Peyer's patch (tissue), 4 donors: ENCODE measurements around the gene HAGHL. TPM values are rescaled to one million over a fixed set of nuclear protein-coding genes. Genes with fewer than 3 reads are reported as not detected.

Experiments used
- DNase-seq, 3 donors: peaks; one replicate each; pipeline ENCODE4 v3.0.0-alpha.2; 2017 to 2019
- H3K27ac ChIP-seq, 4 donors: fragments of 200-600 bp; sonication (generic); one replicate each; pipeline ENCODE4 v1.5.1; 2016 to 2019
- H3K27me3 ChIP-seq, 2 donors: fragments of 200-600 bp; sonication (generic); one replicate each; pipeline ENCODE4 v1.5.1; 2019
- H3K36me3 ChIP-seq, 3 donors: fragments of 200-600 bp; sonication (generic); one replicate each; pipeline ENCODE4 v1.5.1; 2016 to 2019
- H3K4me1 ChIP-seq, 4 donors: fragments of 200-600 bp; sonication (generic); one replicate each; pipeline ENCODE4 v1.5.1; 2016 to 2019
- H3K4me3 ChIP-seq, 4 donors: fragments of 200-600 bp; sonication (generic); 1 replicate in 3 of 4; 2 replicates in 1 of 4; pipeline ENCODE4 v1.5.1; 2016 to 2019; ENCODE audit warnings: mild to moderate bottlenecking in 1 of 4
- H3K9me3 ChIP-seq, 4 donors: fragments of 200-600 bp; sonication (generic); one replicate each; pipeline ENCODE4 v1.5.1; 2016 to 2019; ENCODE audit warnings: mild to moderate bottlenecking in 1 of 4
- CTCF ChIP-seq, 6 experiments: fragments of 450-650 bp in 4 of 6; fragments of 200-600 bp in 2 of 6; sonication (generic) in 1 of 6; IDR thresholded peaks; one replicate each; pipeline ENCODE4 v1.5.1; 2017 to 2019; ENCODE audit warnings: antibody characterized with exemption in 6 of 6, mild to moderate bottlenecking in 3 of 6, moderate library complexity in 1 of 6
- POLR2A ChIP-seq, 2 donors: fragments of 450-650 bp; IDR thresholded peaks; one replicate each; pipeline ENCODE4 v1.5.1; 2017; ENCODE audit warnings: antibody characterized with exemption in 2 of 2, mild to moderate bottlenecking in 2 of 2, moderate library complexity in 2 of 2
- small RNA-seq, 2 donors: library from RNA; depleted of rRNA; stranded (forward); fragments of <200 nt; gene quantifications; one replicate each; pipeline ENCODE3, GENCODE V24; 2016
- total RNA-seq, 4 donors: library from RNA; depleted of rRNA; stranded (reverse); fragments of >200 nt; gene quantifications; one replicate each; pipeline ENCODE4 v1.1.0, GENCODE V29; 2016

HAGHL gene
- total RNA-seq, 4 donors from 2014 or later: 0.53 to 42.9 (median 3.4) TPM

GRCh38 chr16:778447-778846 is 51.5 kb downstream of the HAGHL start:
- H3K4me1 ChIP-seq: no peaks in the 10 kb centered on the region
- TF ChIP-seq CTCF (IDR thresholded peaks at IDR 0.05): no peak
- TF ChIP-seq POLR2A (IDR thresholded peaks at IDR 0.05): no peak
- H3K27me3 ChIP-seq: no peaks in the 10 kb centered on the region
- no peak for DNase-seq
- H3K27ac ChIP-seq: no peak overlapping the region
- H3K9me3 ChIP-seq: no peaks in the 10 kb centered on the region
- no peaks in the 10 kb centered on the region for H3K36me3 ChIP-seq
- H3K4me3 ChIP-seq: no peak overlapping the region

DNA sequence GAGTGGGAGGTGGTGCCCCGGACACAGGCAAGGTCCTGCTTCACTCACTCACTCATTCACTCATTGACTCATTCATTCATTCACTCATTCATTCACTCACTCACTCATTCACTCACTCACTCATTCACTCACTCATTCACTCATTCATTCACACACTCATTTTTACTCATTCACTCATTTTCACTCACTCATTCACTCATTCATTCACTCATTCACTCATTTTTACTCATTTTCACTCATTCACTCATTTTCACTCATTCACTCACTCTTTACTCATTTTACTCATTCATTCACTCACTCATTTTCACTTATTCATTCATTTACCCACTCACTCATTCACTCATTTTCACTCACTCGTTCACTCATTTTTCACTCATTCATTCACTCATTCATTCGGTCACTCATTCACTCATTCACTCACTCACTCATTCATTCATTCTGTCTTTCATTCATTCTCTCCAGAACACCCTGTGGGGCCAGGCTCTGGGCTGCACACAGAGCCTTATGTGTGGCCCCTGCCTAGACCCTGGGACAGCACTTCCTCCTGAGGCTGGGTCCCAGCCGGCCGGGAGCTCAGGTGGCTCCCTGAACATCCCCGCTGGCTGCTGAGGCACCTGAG is 52.1 kb downstream of the HAGHL start:
- no peak overlapping the region for H3K4me3 ChIP-seq
- no peak for DNase-seq
- no peaks in the 10 kb centered on the region for H3K36me3 ChIP-seq
- H3K9me3 ChIP-seq: no peaks in the 10 kb centered on the region
- H3K27me3 ChIP-seq: no peaks in the 10 kb centered on the region
- no peak for TF ChIP-seq CTCF (IDR thresholded peaks at IDR 0.05)
- TF ChIP-seq POLR2A (IDR thresholded peaks at IDR 0.05): no peak
- no peak overlapping the region for H3K27ac ChIP-seq
- H3K4me1 ChIP-seq: no peaks in the 10 kb centered on the region

Small RNA genes within 50 kb of the gene (small RNA-seq; reads per million reads assigned to genes)
- gene MIR662: 0 reads per million in 2 donors

Other genes with a start within 250 kb of the HAGHL start
- gene CAPN15, start 199.4 kb upstream of the HAGHL start, total RNA-seq: 100 to 1,000 TPM in 3 of 4 donors, 10 to 100 TPM in 1; 50.3 to 249 (median 167) TPM
- gene PRR35, start 166.7 kb upstream of the HAGHL start, total RNA-seq: not detected
- 10 to 100 TPM in 1 of 4 donors, 1 to 10 TPM in 3; 1.2 to 17.3 (median 1.5) TPM for gene NHLRC4, start 160.1 kb upstream of the HAGHL start, total RNA-seq
- 10 to 100 TPM; 33.1 to 65.6 (median 55.2) TPM for gene PIGQ, start 157.1 kb upstream of the HAGHL start, total RNA-seq
- gene RAB40C, start 137.0 kb upstream of the HAGHL start, total RNA-seq: 10 to 100 TPM; 27.2 to 83.6 (median 62.7) TPM
- gene WFIKKN1, start 96.1 kb upstream of the HAGHL start, total RNA-seq: 1 to 10 TPM; 2.5 to 6.2 (median 3.8) TPM
- 100 to 1,000 TPM in 1 of 4 donors, 10 to 100 TPM in 3; 44.5 to 153 (median 60.2) TPM for gene METTL26, start 90.8 kb upstream of the HAGHL start, total RNA-seq
- 100 to 1,000 TPM; 114 to 260 (median 222) TPM for gene MCRIP2, start 85.3 kb upstream of the HAGHL start, total RNA-seq
- 100 to 1,000 TPM in 2 of 4 donors, 10 to 100 TPM in 2; 29.8 to 154 (median 73.6) TPM for gene WDR90, start 77.7 kb upstream of the HAGHL start, total RNA-seq
- 100 to 1,000 TPM; 110 to 416 (median 239) TPM for gene RHOT2, start 59.0 kb upstream of the HAGHL start, total RNA-seq
- 10 to 100 TPM in 2 of 4 donors, 1 to 10 TPM in 2; 4.1 to 13.6 (median 9.9) TPM for gene RHBDL1, start 51.4 kb upstream of the HAGHL start, total RNA-seq
- 100 to 1,000 TPM in 3 of 4 donors, 10 to 100 TPM in 1; 96.0 to 291 (median 107) TPM for gene STUB1, start 46.7 kb upstream of the HAGHL start, total RNA-seq
- gene JMJD8, start 42.8 kb upstream of the HAGHL start, total RNA-seq: 10 to 100 TPM; 45.6 to 56.1 (median 51.9) TPM
- 10 to 100 TPM in 3 of 4 donors, 1 to 10 TPM in 1; 8.3 to 20.4 (median 15.4) TPM for gene WDR24, start 36.7 kb upstream of the HAGHL start, total RNA-seq
- 1 to 10 TPM; 1.4 to 2.5 (median 1.9) TPM for gene FBXL16, start 21.3 kb upstream of the HAGHL start, total RNA-seq
- gene METRN, start 12.0 kb upstream of the HAGHL start, total RNA-seq: 10 to 100 TPM in 2 of 4 donors, 1 to 10 TPM in 2; 4.0 to 33.8 (median 8.9) TPM
- 10 to 100 TPM; 52.8 to 93.9 (median 72.0) TPM for gene ANTKMT, start 6.0 kb upstream of the HAGHL start, total RNA-seq
- gene CCDC78, start 663 bp upstream of the HAGHL start, total RNA-seq: 10 to 100 TPM in 1 of 4 donors, 1 to 10 TPM in 3; 2.1 to 13.2 (median 6.3) TPM
- 100 to 1,000 TPM in 2 of 4 donors, 10 to 100 TPM in 2; 73.4 to 164 (median 117) TPM for gene CIAO3, start 13.9 kb downstream of the HAGHL start, total RNA-seq
- 1 to 10 TPM in 3 of 4 donors, not detected in 1; 2.6 to 7.7 (median 5.4) TPM for gene MSLN, start 33.6 kb downstream of the HAGHL start, total RNA-seq
- 10 to 100 TPM; 31.0 to 42.1 (median 37.4) TPM for gene RPUSD1, start 61.3 kb downstream of the HAGHL start, total RNA-seq
- 10 to 100 TPM; 12.1 to 91.6 (median 19.0) TPM for gene CHTF18, start 61.5 kb downstream of the HAGHL start, total RNA-seq
- 1 to 10 TPM in 1 of 4 donors, not detected in 3; 1.9 TPM for gene GNG13, start 73.6 kb downstream of the HAGHL start, total RNA-seq
- gene LMF1, start 243.9 kb downstream of the HAGHL start, total RNA-seq: 10 to 100 TPM; 16.3 to 85.4 (median 54.6) TPM